ENCODE data around the gene SGCB.

SGCB gene

DNA sequence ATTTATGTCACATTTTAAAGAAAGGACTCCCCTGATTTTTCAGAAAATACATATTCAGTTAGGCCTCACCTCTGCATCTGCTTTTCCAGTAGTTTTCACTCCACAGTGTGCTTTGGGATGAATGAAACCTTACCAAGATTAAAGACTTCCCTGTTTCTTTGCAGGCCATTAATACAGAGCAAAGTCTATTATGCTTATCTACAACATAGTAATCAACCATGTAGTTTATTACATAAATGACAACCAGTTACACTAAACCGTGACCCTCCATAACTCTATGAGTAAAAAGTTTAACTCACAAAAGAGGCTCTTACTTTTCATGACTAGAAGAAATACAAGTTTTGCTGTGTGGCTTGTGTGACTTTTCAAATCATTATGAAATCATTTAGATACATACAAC lies 20.3 kb downstream of the SGCB start:
- DNase-seq = no peak

DNA sequence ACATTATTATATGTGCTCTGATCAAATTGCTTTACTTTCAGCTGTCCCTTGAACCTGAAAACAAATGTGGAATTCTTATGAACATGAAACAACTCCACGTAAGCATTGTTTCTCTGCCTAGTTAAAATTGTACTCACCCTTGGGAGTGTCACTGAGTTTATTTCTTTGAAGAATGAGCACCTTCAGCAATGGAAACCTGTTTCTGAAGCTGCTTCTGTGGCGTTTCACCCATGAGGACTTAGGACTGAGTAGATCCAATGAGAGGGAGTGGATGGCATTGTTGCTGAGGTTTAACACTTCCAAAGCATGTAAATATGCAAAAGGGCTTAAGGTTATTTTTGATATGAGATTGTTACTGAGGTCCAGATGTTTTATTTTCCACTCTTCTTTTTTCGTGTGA lies 21.1 kb downstream of the SGCB start:
- DNase-seq = no peak

DNA sequence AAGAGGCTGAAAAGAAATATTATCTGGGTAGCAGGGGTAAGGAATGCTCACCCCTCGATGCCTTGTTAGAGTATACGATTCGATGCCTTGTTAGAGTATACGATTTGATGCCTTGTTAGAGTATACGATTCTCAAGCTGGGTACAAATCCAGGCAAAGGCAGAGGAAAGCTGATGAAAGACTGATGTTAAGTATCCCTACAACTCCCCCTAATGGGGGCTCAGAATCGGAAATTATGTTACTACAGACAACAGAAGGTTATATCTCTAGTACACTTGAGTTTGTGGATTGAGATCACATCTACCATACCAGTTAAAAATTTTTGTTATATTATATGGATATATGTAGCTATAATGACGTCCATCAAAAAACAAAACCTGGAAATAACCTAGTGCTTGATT lies 22.7 kb downstream of the SGCB start:
- no peak for DNase-seq

DNA sequence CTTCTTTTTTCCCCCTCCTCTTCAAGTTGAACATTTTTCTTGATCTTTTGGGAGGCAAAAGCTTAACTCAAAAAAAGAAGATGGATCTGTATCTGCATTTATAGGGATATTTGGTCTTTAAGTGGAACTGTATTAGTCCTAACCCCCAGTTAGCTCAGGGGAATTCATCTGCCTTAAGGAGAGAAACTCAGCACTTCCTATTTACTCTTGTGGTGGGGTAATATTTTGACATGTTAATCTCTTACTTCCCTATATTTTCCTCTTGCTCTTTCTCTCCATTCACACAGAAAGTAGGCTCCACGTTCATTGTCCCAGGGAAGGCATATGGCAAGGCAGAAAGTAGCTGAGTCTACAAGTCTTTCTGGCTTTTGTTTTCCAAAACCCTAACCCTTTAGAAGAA lies 23.2 kb downstream of the SGCB start:
- no peak for DNase-seq

DNA sequence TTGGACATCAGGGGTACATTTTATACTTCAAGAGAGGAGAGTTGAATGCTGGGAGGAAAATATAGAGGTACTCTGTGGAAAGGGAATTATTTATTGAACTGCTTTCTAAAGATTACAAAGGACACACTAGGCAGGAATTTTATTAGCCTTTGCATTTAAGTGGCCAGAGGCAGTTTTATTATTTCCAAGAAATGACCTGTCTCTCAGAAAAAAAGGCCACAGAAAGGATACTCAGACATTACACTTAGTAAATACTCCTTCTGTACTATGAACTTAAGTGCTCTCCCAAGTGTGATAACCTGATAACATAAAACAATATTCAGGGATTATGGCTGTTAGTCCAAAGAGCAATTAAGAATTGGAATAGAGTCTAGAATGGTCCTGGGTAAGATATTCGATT lies 25.4 kb downstream of the SGCB start:
- no peak for DNase-seq

DNA sequence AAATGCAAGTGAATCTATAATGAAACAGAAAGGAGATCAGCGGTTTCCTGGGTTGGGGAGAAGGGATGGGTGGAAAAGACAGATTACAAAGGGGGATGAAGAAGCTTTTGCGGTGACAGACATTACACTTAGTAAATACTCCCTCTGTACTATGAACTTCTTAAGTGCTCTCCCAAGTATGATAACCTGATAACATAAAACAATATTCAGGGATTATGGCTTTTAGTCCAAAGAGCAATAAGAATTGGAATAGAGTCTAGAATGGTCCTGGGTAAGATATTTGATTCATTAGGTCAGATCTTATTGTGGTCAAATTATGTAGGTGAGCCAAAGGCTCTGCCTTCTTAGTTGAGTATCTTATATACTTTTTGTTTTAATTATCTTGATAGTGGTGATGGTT lies 27.1 kb downstream of the SGCB start:
- no peak for DNase-seq

DNA sequence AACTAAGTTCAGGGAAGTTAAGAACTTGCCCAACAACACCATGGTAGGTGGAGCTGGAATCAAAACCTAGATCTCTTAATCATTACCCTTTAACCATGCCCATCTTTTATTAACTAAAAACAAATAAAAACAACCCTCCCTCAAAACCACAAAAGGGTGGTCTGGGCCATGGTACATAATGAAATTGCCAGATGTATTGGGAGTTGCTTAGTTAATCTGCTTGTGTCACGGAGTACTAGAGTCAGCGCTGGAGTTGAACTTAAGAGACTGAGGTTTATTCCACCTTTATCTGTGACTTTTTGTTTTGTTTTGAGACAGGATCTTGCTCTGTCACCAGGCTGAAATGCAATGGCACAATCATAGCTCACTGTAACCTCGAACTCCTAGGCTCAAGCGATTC lies 31.2 kb downstream of the SGCB start:
- DNase-seq = no peak

DNA sequence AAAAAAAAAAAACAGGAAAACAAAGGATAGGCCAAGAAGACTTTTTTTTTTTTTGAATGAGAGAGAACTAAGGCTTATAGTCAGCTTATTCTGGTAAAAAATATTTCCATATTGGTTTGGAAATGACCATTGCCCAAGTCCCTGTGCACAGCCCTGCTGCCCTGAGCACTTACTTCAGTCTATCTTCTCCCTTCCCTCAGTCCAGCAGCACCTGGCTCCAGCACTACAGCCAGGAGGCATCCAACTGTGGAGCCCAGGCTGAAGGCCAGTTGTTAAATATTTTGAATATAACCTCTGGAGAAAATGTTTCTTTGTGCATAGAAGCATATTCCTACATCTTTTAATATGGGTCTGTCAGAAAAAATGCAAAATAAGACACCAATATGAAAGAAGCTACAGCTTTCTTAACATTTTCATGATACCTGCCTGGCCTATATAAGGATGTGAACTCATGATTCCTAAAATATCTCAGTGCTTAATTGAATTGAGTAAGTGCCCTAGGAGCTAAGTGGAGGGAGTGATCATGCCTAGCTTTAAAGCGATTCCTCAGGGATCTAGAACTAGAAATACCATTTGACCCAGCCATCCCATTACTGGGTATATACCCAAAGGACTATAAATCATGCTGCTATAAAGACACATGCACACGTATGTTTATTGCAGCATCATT lies 32.4 kb downstream of the SGCB start:
- no peak for DNase-seq

DNA sequence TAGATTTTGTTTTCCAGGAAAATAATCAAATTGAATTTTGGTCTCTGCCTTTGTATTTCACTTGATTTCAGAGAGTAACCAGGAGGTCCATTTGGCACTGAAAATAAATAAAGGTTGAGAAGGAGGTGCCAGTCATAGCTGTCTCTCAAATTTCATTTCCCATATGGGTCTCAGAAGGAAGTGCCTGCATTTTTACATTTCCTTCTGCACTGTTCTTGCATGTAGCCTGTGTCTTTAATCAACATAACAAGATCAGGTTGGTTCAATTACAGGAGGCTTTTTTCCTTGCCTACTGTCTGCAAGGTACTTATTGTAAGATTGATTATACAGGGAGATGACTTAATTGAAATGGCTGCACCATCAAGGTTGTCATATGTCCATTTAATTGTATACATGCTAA lies 33.7 kb downstream of the SGCB start:
- no peak for DNase-seq

DNA sequence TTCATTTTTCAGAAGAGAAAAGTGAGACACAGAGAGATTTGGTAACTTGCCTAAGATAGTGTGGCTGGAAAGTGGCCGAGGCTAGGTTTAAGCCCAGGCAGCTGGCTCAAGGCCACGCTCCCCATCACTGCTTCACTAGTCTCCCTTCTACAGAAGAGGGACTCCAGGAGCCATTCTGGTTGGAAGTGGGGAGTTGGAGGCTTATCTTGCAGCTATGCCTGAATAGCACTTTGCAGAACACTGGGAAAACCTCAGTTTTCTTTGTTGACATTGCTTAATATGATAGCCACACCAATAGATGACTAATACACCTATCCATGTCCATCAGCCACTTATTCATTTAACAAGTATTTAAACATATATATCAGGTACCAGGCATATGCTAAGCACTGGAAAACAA lies 36.5 kb downstream of the SGCB start:
- DNase-seq = no peak

DNA sequence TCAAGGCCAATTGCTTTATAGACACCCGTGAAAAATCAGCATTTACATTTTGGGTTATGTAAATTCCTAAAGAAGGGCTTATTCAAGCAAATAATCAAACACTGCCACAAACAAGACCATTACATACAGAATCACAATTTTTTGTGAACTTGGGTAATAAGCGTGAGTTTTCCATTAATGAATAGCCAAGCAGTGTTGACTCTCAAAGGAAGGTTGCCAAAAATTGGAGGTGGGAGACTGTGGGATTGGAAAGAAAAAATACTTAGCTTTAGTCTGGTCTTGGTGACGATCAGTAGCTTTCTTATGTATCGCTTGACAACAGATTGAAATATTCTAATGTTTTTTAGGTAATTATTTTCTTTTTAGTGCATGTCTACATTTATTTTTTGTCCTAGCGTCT lies 38.8 kb downstream of the SGCB start:
- no peak for DNase-seq

DNA sequence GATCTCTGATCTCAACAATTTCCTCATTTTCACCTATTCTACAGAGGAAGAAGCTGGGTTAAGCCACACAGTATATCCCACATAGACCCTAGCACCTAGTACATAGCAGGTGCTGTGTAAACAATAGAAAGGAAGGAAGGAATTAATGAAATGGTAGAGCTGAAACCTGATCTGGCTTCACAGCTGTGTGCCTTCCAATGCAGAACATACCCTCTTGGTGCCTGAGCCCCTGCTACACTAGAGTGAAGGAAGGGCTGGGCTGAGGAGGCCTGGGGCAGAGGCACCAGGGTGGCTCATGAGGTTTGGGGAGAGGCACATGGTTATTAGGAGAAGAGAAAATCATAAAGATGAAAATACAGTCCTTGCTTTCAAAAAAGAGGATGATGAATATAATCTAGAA lies 39.3 kb downstream of the SGCB start:
- no peak for DNase-seq

DNA sequence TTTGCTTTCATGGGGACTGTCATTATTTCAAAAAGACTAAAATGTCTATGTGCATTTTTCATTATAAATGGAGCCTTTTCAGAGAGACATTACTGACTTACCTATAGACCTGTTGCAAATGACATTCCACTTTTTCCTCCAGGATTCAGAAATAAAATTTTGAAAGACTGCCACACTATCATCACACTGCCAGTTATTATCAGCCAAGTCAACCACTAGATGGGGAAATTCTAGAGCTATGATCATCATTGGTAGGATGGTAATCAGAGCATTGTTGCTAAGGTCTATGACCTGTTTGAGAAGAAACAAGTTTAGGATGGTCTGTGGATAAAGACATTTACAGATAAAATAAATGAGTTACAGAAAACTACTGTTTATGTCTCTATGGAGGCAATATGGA lies 40.5 kb downstream of the SGCB start:
- no peak for DNase-seq

DNA sequence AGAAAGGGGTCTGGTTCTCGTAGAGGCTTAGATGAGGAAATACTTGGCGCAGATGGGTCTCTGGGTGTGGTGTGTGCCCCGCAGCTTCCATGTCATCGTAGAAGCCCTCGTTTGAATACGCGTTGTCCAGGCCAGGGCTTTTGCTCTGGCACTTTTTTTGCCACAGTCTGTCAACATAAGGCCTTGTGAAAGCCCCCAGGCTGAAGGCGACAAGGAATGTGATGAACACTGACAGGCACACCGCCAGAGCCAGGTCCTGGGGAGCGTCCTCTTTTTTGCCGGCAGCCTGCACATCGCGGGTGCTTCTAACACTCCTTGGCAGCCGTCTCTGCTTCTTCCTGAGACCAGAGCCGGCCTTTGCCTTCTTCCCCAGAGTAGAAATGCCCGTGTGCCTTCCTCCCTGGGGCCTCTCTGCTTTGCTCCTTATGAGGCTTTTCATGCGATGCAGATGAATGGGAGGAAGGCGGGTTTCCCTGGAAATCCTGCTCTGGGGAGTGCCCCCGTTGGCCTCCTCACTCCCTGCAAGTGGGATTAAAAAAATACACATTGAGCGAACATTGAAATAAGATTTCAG lies 42.4 kb downstream of the SGCB start:
- DNase-seq = no peak

Data from DMS 273 treated with DMSO at 0.1 percent for 48 hours (cell line).